Measurements from ENCODE around the gene STRA8.

- TF ChIP-seq CTCF (IDR thresholded peaks at IDR 0.05) (no peak), POLR2A (IDR thresholded peaks at IDR 0.05) (no peak)
Observed at GRCh38 chr7:135259702-135260101, 26.1 kb downstream of the STRA8 start.

All from uterus (tissue), 2 donors.